ENCODE results near the gene DNAJC1.
"Not testable (repeated sequence)": the region's sequence is repeated elsewhere in the genome, so short reads cannot be mapped to it uniquely, and the experiment has no call there.

DNAJC1 gene

GRCh38 chr10:22003177-22003963 is at the start of gene DNAJC1:
Gene DNAJC1, minus strand, starts transcription at chr10:22003730. Its CDS starts 296 bp downstream, at chr10:22003434.
- in situ Hi-C loops (cut with MboI; ENCODE audit: low sequenced_read_pairs), result no loop called here

- in situ Hi-C loops (cut with MboI; ENCODE audit: low sequenced_read_pairs), result no loop called here
Measured at GRCh38 chr10:22053048-22053447, 49.5 kb upstream of the DNAJC1 start.

- in situ Hi-C loops (cut with MboI; ENCODE audit: low sequenced_read_pairs), result no loop called here
Measured at GRCh38 chr10:22049635-22050034, 46.1 kb upstream of the DNAJC1 start.

GRCh38 chr10:22047812-22048211 is 44.3 kb upstream of the DNAJC1 start:
- in situ Hi-C loops (cut with MboI; ENCODE audit: low sequenced_read_pairs), result no loop called here

- in situ Hi-C loops (cut with MboI; ENCODE audit: low sequenced_read_pairs), result no loop called here
Measured at GRCh38 chr10:22043327-22043633, 39.8 kb upstream of the DNAJC1 start.

GRCh38 chr10:22042557-22043326 is 39.2 kb upstream of the DNAJC1 start:
- in situ Hi-C loops (cut with MboI; ENCODE audit: low sequenced_read_pairs), result no loop called here

GRCh38 chr10:22034333-22034732 is 30.8 kb upstream of the DNAJC1 start:
- in situ Hi-C loops (cut with MboI; ENCODE audit: low sequenced_read_pairs), result no loop called here

- in situ Hi-C loops (cut with MboI; ENCODE audit: low sequenced_read_pairs), result not testable (repeated sequence)
Measured at GRCh38 chr10:22032268-22032667, 28.7 kb upstream of the DNAJC1 start.

GRCh38 chr10:22030421-22030820 is 26.9 kb upstream of the DNAJC1 start:
- in situ Hi-C loops (cut with MboI; ENCODE audit: low sequenced_read_pairs), result no loop called here

- in situ Hi-C loops (cut with MboI; ENCODE audit: low sequenced_read_pairs), result no loop called here
Measured at GRCh38 chr10:22029445-22030236, 26.1 kb upstream of the DNAJC1 start.

GRCh38 chr10:22027364-22028238 is 24.1 kb upstream of the DNAJC1 start:
- in situ Hi-C loops (cut with MboI; ENCODE audit: low sequenced_read_pairs), result no loop called here

- in situ Hi-C loops (cut with MboI; ENCODE audit: low sequenced_read_pairs), result no loop called here
Measured at GRCh38 chr10:22026287-22026686, 22.8 kb upstream of the DNAJC1 start.

- in situ Hi-C loops (cut with MboI; ENCODE audit: low sequenced_read_pairs), result no loop called here
Measured at GRCh38 chr10:22023508-22023907, 20.0 kb upstream of the DNAJC1 start.

- in situ Hi-C loops (cut with MboI; ENCODE audit: low sequenced_read_pairs), result no loop called here
Measured at GRCh38 chr10:22022257-22023032, 18.9 kb upstream of the DNAJC1 start.

- in situ Hi-C loops (cut with MboI; ENCODE audit: low sequenced_read_pairs), result not testable (repeated sequence)
Measured at GRCh38 chr10:22021144-22021543, 17.6 kb upstream of the DNAJC1 start.

GRCh38 chr10:22017283-22018020 is 13.9 kb upstream of the DNAJC1 start:
- in situ Hi-C loops (cut with MboI; ENCODE audit: low sequenced_read_pairs), result no loop called here

- in situ Hi-C loops (cut with MboI; ENCODE audit: low sequenced_read_pairs), result no loop called here
Measured at GRCh38 chr10:22016046-22016705, 12.6 kb upstream of the DNAJC1 start.

- in situ Hi-C loops (cut with MboI; ENCODE audit: low sequenced_read_pairs), result no loop called here
Measured at GRCh38 chr10:22010973-22011408, 7.5 kb upstream of the DNAJC1 start.

GRCh38 chr10:22010539-22010938 is 7.0 kb upstream of the DNAJC1 start:
- in situ Hi-C loops (cut with MboI; ENCODE audit: low sequenced_read_pairs), result no loop called here

All from hTERT RPE-1 (cell line).